B cell (primary cell): ENCODE measurements around the gene RHOT2. TPM values are rescaled to one million over a fixed set of nuclear protein-coding genes. Genes with fewer than 3 reads are reported as not detected.

Experiments
- ATAC-seq: fragments of 200-7000 bp; cut with Tn5 transposase; one replicate; pipeline ENCODE4 v1.10.0; 2021; ENCODE audit warnings: low read depth, mild to moderate bottlenecking, moderate number of reproducible peaks, moderate library complexity
- CTCF ChIA-PET: fragments of 350-600 bp; sonication (Branson Sonifier 250); formaldehyde crosslinking; loops from one replicate; lab custom pipeline; 2021; ENCODE audit warnings: antibody characterized with exemption, inconsistent platforms; lab: Charles Lee
- POLR2A ChIA-PET: fragments of 350-600 bp; sonication (Branson Sonifier 250); formaldehyde crosslinking; loops from one replicate; lab custom pipeline; 2021; ENCODE audit warnings: antibody characterized with exemption; lab: Charles Lee
- DNase-seq: peaks from one replicate; pipeline ENCODE4 v3.0.0; 2013
- H2AFZ ChIP-seq: 2 replicates; pipeline ENCODE4 v1.6.1; 2012; ENCODE audit warnings: mild to moderate bottlenecking, low read depth, low read length; ENCODE audit not compliant: insufficient read depth, poor library complexity, severe bottlenecking
- H3K27ac ChIP-seq, 2 donors: 1 replicate in 1 of 2; 2 replicates in 1 of 2; pipeline ENCODE4 v1.5.1; 2012 to 2013; ENCODE audit warnings: low read length in 2 of 2, mild to moderate bottlenecking in 2 of 2, moderate library complexity in 1 of 2
- H3K27me3 ChIP-seq, 4 experiments: fragments of 200-600 bp in 1 of 4; sonication (generic) in 1 of 4; replicated peaks in 1 of 4; 1 replicate in 2 of 4; 2 replicates in 2 of 4; pipeline versions ENCODE4 v1.6.1 to v1.7.0; 2013 to 2016; ENCODE audit warnings: low read length in 3 of 4, mild to moderate bottlenecking in 2 of 4, mixed read lengths in 1 of 4, moderate library complexity in 1 of 4; ENCODE audit not compliant: insufficient read depth in 4 of 4, control insufficient read depth in 3 of 4; ENCODE audit errors: control extremely low read depth in 1 of 4
- H3K36me3 ChIP-seq, 2 experiments: replicated peaks in 1 of 2; 1 replicate in 1 of 2; 2 replicates in 1 of 2; pipeline versions ENCODE4 v1.6.1 to v1.7.1; 2013; ENCODE audit warnings: low read length in 1 of 2; ENCODE audit not compliant: insufficient read depth in 2 of 2, control insufficient read depth in 1 of 2; ENCODE audit errors: control extremely low read depth in 1 of 2, extremely low read depth in 1 of 2
- H3K4me1 ChIP-seq, 2 donors: fragments of 200-600 bp in 1 of 2; sonication (generic) in 1 of 2; 1 replicate in 1 of 2; 2 replicates in 1 of 2; pipeline versions ENCODE4 v1.5.1 to v1.6.1; 2013 to 2017; ENCODE audit warnings: low read length in 2 of 2; ENCODE audit not compliant: control insufficient read depth in 2 of 2, insufficient read depth in 2 of 2
- H3K4me2 ChIP-seq: replicated peaks from 2 replicates; pipeline ENCODE3; 2012; ENCODE audit warnings: mild to moderate bottlenecking, low read depth, low read length; ENCODE audit not compliant: poor library complexity, severe bottlenecking
- H3K4me3 ChIP-seq, 5 experiments: fragments of 200-600 bp in 1 of 5; sonication (generic) in 1 of 5; 1 replicate in 3 of 5; 2 replicates in 2 of 5; pipeline versions ENCODE4 v1.5.1 to v1.7.0; 2011 to 2016; ENCODE audit warnings: low read length in 4 of 5, mild to moderate bottlenecking in 4 of 5, low read depth in 2 of 5, control low read depth in 1 of 5, moderate library complexity in 1 of 5; ENCODE audit not compliant: insufficient read depth in 1 of 5; ENCODE audit errors: control extremely low read depth in 1 of 5, extremely low read depth in 1 of 5
- H3K79me2 ChIP-seq: fragments of 200-600 bp; sonication (generic); one replicate; pipeline ENCODE4 v1.6.0; 2016; ENCODE audit warnings: low read length; ENCODE audit not compliant: control insufficient read depth, insufficient read depth
- H3K9ac ChIP-seq: fragments of 200-600 bp; sonication (generic); 2 replicates; pipeline ENCODE4 v1.6.1; 2017; ENCODE audit warnings: mild to moderate bottlenecking, low read length, moderate library complexity
- H3K9me3 ChIP-seq, 3 donors: one replicate each; pipeline versions ENCODE4 v1.6.1 to v1.7.1; 2013; ENCODE audit warnings: low read length in 2 of 3; ENCODE audit not compliant: control insufficient read depth in 2 of 3, insufficient read depth in 1 of 3; ENCODE audit errors: control extremely low read depth in 1 of 3
- H4K20me1 ChIP-seq: 2 replicates; pipeline ENCODE4 v1.6.0; 2012; ENCODE audit warnings: mild to moderate bottlenecking, low read length; ENCODE audit not compliant: insufficient read depth, control insufficient read depth, poor library complexity, severe bottlenecking
- H3K27ac Mint-ChIP-seq: one replicate; pipeline ENCODE4 v1.8.0; 2021; ENCODE audit warnings: mixed read lengths
- H3K27me3 Mint-ChIP-seq: one replicate; pipeline ENCODE4 v1.8.0; 2021; ENCODE audit warnings: mixed read lengths
- H3K4me1 Mint-ChIP-seq: one replicate; pipeline ENCODE4 v1.8.0; 2021; ENCODE audit warnings: mixed read lengths
- H3K4me3 Mint-ChIP-seq: one replicate; pipeline ENCODE4 v1.8.0; 2021; ENCODE audit warnings: mixed read lengths
- H3K9me3 Mint-ChIP-seq: one replicate; pipeline ENCODE4 v1.8.0; 2022; ENCODE audit warnings: mixed read lengths; ENCODE audit not compliant: insufficient read depth
- EZH2 ChIP-seq: IDR thresholded peaks from 2 replicates; pipeline ENCODE4 v1.6.1; 2012; ENCODE audit warnings: borderline replicate concordance, low read depth, mild to moderate bottlenecking, moderate library complexity, low read length; ENCODE audit not compliant: insufficient read depth, poor library complexity, severe bottlenecking
- WGBS: methylation state at CpG from one replicate; pipeline ENCODE4 v1.1.5; 2013; ENCODE audit warnings: missing lambda C conversion rate; ENCODE audit not compliant: insufficient coverage; 5-methylcytosine and 5-hydroxymethylcytosine counted together
- intact Hi-C: fragments of 100-400 bp; cut with micrococcal nuclease; formaldehyde crosslinking; loops from one replicate; pipeline ENCODE4 v1.10.0; 2022
- polyA plus RNA-seq: library from polyadenylated mRNA; depleted of rRNA; stranded (reverse); fragments of >200 nt; gene quantifications from 2 replicates; pipeline ENCODE4 v1.2.3, GENCODE V29; 2012
- total RNA-seq, 2 donors: library from RNA; stranded (reverse); fragments of 120-200 nt in 1 of 2; gene quantifications; 1 replicate in 1 of 2; 2 replicates in 1 of 2; pipeline versions ENCODE4 v1.2.3 to v1.2.4, GENCODE V29; 2013 to 2022
- TF ChIP-seq, protein P1 (sequence below): fragments of 200-600 bp; IDR thresholded peaks from one replicate; pipeline ENCODE4 v1.8.0; 2022; ENCODE audit warnings: antibody characterized with exemption, mild to moderate bottlenecking

RHOT2 gene
- total and polyA plus RNA-seq, 2 donors (not counting 1 experiment from before 2014, with no cell fraction given) = 207 to 461 TPM

DNA sequence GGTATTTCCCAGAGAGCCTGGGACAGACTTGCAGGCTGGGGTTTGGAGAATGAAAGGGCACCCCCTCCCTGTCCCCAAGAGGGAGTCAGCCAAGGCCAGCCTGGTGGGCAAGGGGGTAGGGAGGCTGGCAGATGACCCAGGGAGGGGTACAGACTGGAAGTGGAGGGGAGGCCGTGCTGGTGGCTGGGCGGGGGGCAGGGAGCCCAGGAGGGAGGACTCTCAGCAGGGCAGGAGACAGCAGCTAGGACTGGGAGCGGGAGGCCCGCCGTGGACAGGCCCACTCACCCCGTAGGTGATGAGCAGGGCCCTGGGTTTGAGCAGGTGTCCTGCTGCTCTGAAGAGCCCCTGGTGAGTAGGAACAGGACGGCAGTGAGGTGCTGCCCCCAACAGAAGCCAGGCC is 32.9 kb upstream of the RHOT2 start:
- no peaks in the 10 kb centered on the region for H3K9me3 Mint-ChIP-seq
- H4K20me1 ChIP-seq = peaks cover 13% of the 10 kb centered on the region
- H3K27ac ChIP-seq = no peak overlapping the region
- no peaks in the 10 kb centered on the region for H3K27me3 ChIP-seq
- no peaks in the 10 kb centered on the region for H3K9me3 ChIP-seq
- no peaks in the 10 kb centered on the region for H3K27me3 Mint-ChIP-seq
- no peak overlapping the region for H3K4me3 ChIP-seq
- H2AFZ ChIP-seq = no peak overlapping the region
- 89% methylated on average over 7 of the region's 7 CpGs for WGBS
- peaks cover 0 to 3% of the 10 kb centered on the region in 2 experiments for H3K36me3 ChIP-seq
- peak overlapping the region; percentile 94 for H3K4me2 ChIP-seq
- no peak for ATAC-seq
- H3K79me2 ChIP-seq = peaks cover 10% of the 10 kb centered on the region
- peak; percentile 23 for DNase-seq
- H3K4me1 ChIP-seq = peaks cover 10 to 34% of the 10 kb centered on the region in 2 donors
- intact Hi-C loops = no loop called here
- TF ChIP-seq, protein P1, sequence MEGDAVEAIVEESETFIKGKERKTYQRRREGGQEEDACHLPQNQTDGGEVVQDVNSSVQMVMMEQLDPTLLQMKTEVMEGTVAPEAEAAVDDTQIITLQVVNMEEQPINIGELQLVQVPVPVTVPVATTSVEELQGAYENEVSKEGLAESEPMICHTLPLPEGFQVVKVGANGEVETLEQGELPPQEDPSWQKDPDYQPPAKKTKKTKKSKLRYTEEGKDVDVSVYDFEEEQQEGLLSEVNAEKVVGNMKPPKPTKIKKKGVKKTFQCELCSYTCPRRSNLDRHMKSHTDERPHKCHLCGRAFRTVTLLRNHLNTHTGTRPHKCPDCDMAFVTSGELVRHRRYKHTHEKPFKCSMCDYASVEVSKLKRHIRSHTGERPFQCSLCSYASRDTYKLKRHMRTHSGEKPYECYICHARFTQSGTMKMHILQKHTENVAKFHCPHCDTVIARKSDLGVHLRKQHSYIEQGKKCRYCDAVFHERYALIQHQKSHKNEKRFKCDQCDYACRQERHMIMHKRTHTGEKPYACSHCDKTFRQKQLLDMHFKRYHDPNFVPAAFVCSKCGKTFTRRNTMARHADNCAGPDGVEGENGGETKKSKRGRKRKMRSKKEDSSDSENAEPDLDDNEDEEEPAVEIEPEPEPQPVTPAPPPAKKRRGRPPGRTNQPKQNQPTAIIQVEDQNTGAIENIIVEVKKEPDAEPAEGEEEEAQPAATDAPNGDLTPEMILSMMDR = no peak
- no peak for TF ChIP-seq EZH2
- CTCF ChIA-PET = no interaction called here
- no peak overlapping the region for H3K9ac ChIP-seq
- POLR2A ChIA-PET = no interaction called here
- peak overlapping the region; percentile 41 for H3K27ac Mint-ChIP-seq
- H3K4me1 Mint-ChIP-seq = peaks cover 21% of the 10 kb centered on the region
- H3K4me3 Mint-ChIP-seq = peak overlapping the region; percentile 75

DNA sequence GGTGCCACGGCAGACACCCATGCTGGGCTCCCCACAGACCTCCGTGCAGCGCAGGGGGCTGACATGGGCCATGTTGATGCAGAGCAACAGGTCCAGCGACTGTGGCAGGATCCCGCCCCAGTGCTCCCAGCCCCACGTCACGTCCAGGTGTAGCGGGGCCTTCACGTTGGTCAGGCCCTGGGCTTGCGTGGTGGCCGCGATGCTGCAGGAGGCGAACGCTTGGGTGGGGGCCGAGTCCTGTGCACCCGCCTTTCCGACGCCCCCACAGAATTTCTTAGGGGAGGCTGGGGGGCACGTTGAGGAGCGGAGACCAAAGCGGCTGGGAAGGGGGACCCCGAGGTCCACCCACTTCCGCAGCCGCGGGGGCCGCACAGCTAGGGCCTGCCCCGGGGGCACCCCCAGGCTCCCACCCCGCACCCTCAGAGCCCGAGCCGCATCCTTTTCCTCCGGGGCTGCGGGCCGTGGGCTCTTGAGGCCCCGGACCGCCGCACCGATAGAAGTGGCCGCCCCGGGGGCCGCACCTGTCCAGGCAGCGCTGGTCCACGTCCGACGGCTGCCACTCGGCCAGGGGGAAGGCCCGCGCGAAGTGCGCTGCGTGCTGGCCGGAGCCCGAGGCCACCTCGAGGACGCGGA is 32.2 kb upstream of the RHOT2 start:
- Mint-ChIP-seq H3K4me1 (peaks cover 23% of the 10 kb centered on the region), H3K9me3 (no peaks in the 10 kb centered on the region), H3K4me3 (peak overlapping the region; percentile 98), H3K27ac (no peak overlapping the region), H3K27me3 (no peaks in the 10 kb centered on the region)
- H3K4me3 ChIP-seq = peak overlapping the region; percentile 27 to 95 (median 85)
- peaks cover 10% of the 10 kb centered on the region for H3K79me2 ChIP-seq
- ATAC-seq (no peak), DNase-seq (no peak)
- H4K20me1 ChIP-seq = peaks cover 13% of the 10 kb centered on the region
- H3K9me3 ChIP-seq = no peaks in the 10 kb centered on the region
- WGBS = 4% methylated on average over 52 of the region's 55 CpGs
- peak overlapping the region; percentile 91 for H3K9ac ChIP-seq
- peak overlapping the region in 1 of 2 donors; percentile 83 for H3K27ac ChIP-seq
- CTCF ChIA-PET = interaction anchor here (0.7 to 1.6 kb wide), 8 partner anchors 12 to 57 kb away, joined by 3 to 6 read pairs (median 4); partner anchors contain the start of gene WDR90
- POLR2A ChIA-PET = interaction anchor here (0.7 to 1.8 kb wide), 7 partner anchors 12 to 235 kb away, joined by 3 to 6 read pairs (median 3); partner anchors contain the start of genes NHLRC4, PIGQ and RAB40C
- peak overlapping the region; percentile 83 for H2AFZ ChIP-seq
- no peak for TF ChIP-seq EZH2
- TF ChIP-seq, protein P1 = no peak
- intact Hi-C loops = loop anchor here (1.0 kb wide), 4 partner anchors 14 to 46 kb away; partner anchors contain the start of genes RHOT2 and WDR90
- peak overlapping the region; percentile 94 for H3K4me2 ChIP-seq
- peaks cover 10 to 35% of the 10 kb centered on the region in 2 donors for H3K4me1 ChIP-seq
- no peaks in the 10 kb centered on the region for H3K27me3 ChIP-seq
- H3K36me3 ChIP-seq = peaks cover 0 to 3% of the 10 kb centered on the region in 2 experiments
